NCI-H1092 (cell line): ENCODE data around the gene ACBD6.

Experiments
- DNase-seq: peaks from one replicate; lab custom pipeline; 2025; lab: John Stamatoyannopoulos, UW

ACBD6 gene

DNA sequence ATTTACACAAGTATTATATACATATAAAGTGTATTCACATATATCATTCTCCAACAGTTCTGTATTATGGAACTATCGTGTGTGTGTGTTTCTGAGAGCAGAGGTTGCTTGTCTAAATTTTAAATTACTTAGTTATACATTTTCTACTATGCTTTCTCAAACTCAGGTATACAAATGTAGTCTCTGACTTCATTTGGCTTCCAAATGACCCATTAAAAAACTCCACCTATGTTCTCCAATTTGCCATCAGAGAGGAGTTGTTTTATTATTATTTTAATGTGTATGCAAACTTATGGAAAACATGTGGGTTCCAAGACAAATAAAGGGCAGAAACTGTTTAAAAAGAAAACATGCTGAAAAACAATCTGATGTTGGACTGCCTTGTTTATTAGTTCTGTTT is 131.8 kb downstream of the ACBD6 start:
- no peak for DNase-seq

GRCh38 chr1:180370188-180370587 is 132.2 kb downstream of the ACBD6 start:
- no peak for DNase-seq

GRCh38 chr1:180369061-180369460 is 133.3 kb downstream of the ACBD6 start:
- no peak for DNase-seq

GRCh38 chr1:180366371-180367068 is 135.9 kb downstream of the ACBD6 start:
- DNase-seq, result no peak

DNA sequence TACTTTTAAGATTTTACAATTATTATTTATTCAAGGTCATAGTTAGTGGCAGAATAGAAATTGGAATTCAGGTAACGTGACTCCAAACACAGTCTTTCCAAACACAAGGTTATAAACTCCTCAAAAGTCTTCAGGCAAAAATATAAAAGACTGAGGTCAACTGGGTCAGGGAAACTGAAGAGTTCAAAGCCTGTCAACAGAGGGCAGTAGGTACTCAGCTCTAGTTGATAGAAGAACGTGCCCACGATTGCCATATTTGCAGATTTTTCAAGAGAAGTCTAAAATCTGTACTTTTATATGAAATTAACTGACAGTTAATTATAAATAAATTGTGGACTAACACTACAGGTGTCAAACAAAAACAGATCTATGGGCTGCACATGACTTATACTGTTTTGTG is 137.3 kb downstream of the ACBD6 start:
- no peak for DNase-seq

DNA sequence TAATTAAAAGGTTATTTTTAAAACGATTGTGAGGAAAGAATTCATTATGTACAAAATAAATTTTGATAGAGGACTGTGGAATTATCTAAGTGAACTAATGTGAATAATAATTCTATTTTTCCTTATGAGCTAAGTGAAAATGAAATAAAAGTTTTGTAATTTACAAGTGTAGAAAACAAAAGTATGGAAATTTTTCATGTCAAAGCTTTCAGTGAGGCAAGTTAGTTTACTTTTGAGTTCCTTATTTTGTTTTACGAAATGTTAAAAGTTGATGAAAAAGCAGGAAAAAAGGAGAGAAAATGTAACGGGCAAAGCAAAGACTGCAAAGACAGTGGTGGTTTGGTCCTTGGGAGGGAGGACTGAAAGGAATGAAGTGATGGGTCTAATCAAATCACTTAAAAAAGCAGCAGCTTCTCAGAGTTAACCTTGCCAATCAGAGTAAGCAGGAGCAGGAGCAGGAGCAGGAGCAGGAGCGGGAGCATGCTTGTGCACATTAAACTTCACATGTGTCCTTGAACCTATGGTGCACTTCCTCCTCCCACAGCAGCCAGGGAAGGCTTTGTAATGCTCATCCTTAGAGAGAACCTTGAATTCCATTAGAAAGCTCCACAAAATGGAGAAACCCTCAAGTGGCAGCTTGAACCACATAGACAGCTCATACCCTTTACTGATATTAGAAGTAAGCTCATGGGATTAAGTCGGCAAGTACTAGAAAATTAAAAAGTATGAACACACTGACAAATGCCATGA is 139.0 kb downstream of the ACBD6 start:
- DNase-seq, result no peak

DNA sequence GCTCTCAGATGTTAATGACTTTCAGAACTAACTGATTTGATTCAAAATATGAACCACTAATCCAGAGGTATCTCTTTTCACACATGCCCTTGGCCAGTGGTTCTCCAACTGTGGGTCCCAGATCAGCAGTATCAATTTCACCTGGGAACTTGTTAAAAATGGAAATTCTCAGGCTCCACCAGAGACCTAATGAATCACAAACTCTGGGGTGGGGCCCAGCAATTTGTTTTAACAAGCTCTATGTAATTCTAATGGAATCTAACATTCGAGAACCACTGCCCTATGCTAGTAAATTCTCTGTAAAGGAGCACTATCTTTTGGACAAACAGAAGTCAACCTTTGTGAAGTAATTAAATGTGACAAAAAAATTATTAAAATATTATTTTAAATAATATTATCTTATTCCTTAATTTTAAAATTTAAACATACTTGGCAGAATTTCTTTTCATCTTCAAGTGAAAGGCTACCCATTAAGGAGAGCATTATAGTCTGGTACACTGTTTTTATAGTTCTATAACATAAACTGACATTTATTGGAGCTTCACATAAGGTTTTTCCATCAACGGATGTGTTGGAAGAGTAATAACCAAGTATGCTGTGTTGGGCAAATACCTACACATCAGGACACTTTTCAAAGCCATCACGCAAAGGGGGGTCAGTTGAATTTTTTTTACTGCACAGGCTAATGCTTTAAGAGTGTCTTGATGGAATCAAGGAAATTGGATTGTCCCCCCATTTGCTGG is 141.9 kb downstream of the ACBD6 start:
- DNase-seq, result no peak

GRCh38 chr1:180358649-180359048 is 143.7 kb downstream of the ACBD6 start:
- peak; percentile 78 for DNase-seq

DNA sequence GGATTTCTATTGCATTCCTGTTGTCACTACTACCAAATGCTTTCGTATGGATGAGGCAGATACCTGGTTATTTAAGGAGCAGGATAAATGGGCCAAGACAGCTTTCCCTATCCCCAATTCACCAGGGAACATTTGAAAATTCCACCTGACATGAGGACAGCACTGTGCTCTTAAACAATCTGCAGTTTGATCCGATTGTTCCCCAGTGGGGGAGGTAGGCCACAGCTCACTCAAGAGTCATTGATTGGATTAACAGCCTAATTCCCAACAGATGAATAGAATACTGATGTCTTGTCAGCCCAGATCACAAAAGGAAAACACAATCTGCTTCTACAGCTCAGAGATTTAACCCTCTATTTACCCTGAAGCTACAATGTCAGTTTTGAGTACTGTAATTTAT is 148.4 kb downstream of the ACBD6 start:
- DNase-seq, result no peak

DNA sequence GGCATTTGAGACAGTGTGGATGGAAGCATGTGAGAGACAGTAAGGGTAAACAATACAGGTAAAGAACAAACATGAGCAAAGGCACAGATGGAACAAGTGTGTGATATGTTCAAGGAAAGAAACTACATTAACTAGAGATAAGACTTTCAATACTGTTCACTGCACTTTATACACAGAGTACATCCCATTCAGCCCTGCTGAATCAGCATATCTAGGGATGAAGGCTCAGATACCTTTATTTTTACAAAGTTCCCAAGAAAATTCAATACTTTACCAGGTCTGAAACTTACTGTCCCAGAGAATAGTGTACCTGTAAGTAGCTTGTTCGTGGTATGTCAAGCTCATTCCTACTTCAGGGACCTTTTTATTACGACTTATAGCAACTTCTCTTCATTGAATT is 149.8 kb downstream of the ACBD6 start:
- no peak for DNase-seq

DNA sequence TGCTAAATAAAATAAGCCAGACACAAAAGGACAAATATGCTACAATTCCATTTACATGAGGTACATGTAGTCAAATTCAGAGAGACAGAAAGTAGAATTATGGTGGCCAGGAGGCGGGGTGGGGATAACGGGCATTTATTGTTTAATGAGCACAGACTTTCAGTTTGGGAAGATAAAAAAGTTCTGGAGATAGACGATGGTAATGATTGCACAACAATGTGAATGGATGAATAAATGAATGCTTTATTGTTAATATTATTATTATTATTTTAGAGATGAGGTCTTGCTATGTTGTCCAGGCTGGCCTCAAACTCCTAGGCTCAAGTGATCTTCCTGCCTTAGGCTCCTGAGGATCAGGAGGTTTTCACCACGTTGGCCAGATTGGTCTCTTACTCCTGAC is 150.4 kb downstream of the ACBD6 start:
- no peak for DNase-seq

GRCh38 chr1:180345148-180345547 is 157.2 kb downstream of the ACBD6 start:
- DNase-seq, result no peak

- DNase-seq, result peak; percentile 93
Observed at GRCh38 chr1:180343921-180344769, 158.2 kb downstream of the ACBD6 start.

DNA sequence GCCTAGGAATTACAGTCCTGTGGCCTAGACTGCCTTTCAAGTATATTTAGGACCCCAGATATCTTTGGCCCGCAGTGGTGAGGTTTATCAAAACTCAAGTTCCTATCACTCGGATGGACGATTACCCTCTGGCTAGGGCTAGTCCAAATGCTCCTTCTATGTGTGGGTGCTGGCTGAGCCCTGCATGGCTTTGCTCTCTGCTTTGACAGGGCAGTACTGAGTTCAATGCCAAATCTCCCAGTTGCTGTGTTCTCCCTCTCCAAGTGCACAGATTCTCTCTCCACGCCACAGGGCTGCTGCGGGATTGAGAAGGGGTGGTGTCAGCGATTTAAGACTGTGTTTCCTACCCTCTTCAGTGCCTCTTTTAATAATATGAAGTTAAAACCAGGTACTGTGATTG is 175.3 kb downstream of the ACBD6 start:
- no peak for DNase-seq

GRCh38 chr1:180312926-180313325 is 189.5 kb downstream of the ACBD6 start:
- no peak for DNase-seq

GRCh38 chr1:180311011-180311730 is 191.2 kb downstream of the ACBD6 start:
- DNase-seq, result no peak

GRCh38 chr1:180310095-180310494 is 192.3 kb downstream of the ACBD6 start:
- DNase-seq, result no peak

DNA sequence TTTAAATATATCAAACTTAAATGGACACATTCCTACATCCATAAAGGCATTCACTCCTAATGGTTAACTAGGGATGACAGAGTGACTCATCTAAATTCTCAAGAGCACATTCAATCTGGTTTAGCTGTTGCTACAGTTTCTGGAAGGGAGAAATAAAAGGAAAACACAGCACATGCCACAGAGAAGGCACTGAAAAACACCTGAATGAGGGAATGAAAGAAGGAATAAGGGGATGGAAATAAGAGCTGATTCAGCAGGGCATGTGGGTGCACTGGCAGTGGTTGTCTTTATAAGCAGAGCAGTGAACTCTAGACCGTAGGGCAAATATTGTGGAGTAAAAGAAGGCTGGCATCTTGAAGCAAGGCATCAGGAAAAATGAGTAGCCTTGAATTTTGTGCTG is 193.0 kb downstream of the ACBD6 start:
- no peak for DNase-seq

DNA sequence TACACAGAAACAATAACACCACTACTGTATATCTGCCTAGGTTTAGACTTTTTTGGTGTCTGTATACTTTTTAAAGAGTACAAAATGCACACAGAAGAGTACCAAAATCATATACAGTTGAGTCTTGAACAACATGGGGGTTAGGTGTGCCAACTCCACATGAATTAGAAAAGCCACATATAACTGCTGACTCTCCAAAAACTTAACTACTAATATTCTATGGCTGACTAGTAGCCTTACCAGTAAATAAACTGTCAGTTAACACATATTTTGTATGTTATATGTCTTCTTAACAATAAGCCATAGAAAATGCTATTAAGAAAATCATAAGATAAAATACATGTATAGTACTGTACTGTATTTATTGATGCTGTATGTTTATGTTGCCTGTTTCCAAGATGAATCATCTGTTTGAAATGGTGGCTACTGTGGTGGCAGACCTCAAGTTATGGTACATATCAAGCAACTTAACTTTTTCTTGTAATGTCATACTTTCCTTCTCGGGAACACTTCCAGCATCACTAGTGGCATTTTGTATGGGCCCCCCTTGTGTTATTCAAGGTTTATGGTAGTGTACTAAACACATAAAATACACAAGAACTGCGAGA is 201.1 kb downstream of the ACBD6 start:
- DNase-seq, result no peak

- DNase-seq, result no peak
Observed at GRCh38 chr1:180299479-180300221, 202.7 kb downstream of the ACBD6 start.
